Mucosa of descending colon (tissue), 3 donors: ENCODE data around the gene TADA3. TPM values are rescaled to one million over a fixed set of nuclear protein-coding genes. Genes with fewer than 3 reads are reported as not detected.

ENCODE experiments used
- ATAC-seq: fragments of 200-7000 bp; cut with Tn5 transposase; one replicate; pipeline ENCODE4 v1.9.1; 2020; ENCODE audit warnings: mild to moderate bottlenecking, moderate library complexity
- DNase-seq, 3 donors: peaks; one replicate each; pipeline ENCODE4 v3.0.0-alpha.2; 2020
- H3K36me3 ChIP-seq: fragments of 200-600 bp; one replicate; pipeline ENCODE4 v1.8.0; 2021; ENCODE audit warnings: low read depth, mild to moderate bottlenecking
- H3K4me1 ChIP-seq: fragments of 200-600 bp; one replicate; pipeline ENCODE4 v1.8.0; 2021; ENCODE audit warnings: low read depth, mild to moderate bottlenecking
- H3K4me3 ChIP-seq: fragments of 200-600 bp; one replicate; pipeline ENCODE4 v1.8.0; 2021; ENCODE audit warnings: mild to moderate bottlenecking
- H3K9me3 ChIP-seq: fragments of 200-600 bp; one replicate; pipeline ENCODE4 v1.8.0; 2021; ENCODE audit warnings: mild to moderate bottlenecking
- intact Hi-C, 2 donors: fragments of 100-400 bp; cut with DNase I in 1 of 2; cut with micrococcal nuclease in 1 of 2; formaldehyde crosslinking; loops; one replicate each; pipeline versions ENCODE4 v1.11.0 to v1.11.1; 2022; cut with DNase I, micrococcal nuclease
- total RNA-seq, 3 donors: library from RNA; stranded (reverse); fragmentation: NEBNext Ultra II Directional in 2 of 3; extraction: Animal tissue kit (Norgen Biotek cat#: 25700) in 2 of 3; gene quantifications; one replicate each; pipeline versions ENCODE4 v1.2.1 to v1.2.4, GENCODE V29; 2021 to 2023
- TF ChIP-seq, protein P1 (sequence below): fragments of 200-600 bp; IDR thresholded peaks from one replicate; pipeline ENCODE4 v1.8.0; 2022; ENCODE audit warnings: antibody characterized with exemption, mild to moderate bottlenecking
- donor health status: DM: no; HTN: no; CAD: no; lungs with moderate emphysema.
- donor health status: DM: no; HTN: no; CAD: no.
- donor health status: DM: no; HTN: yes; CAD: no.

The TADA3 gene
- total RNA-seq, 3 donors from 2014 or later = 63.0 to 66.1 (median 63.2) TPM

DNA sequence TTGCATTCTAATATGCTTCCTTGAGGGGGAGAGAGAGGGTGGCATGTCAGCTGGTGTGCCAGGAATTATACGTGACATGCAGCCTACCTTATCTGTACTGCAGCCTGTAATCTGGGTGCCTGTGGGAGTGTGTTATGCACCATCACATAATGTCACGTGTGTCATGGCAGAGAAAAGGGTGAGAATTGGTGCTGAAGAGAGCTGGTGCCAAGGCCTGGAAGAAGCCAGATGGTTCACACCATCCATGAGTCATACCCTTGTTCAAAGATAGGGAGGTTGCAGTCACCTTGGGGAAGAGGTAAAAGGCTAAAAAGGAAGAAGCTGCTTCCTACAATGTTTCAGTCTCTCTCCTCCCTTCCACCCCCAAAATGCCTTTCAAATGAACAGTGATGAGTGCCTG is 55.4 kb downstream of the TADA3 start:
- H3K4me3 ChIP-seq = no peak overlapping the region
- no peaks in the 10 kb centered on the region for H3K9me3 ChIP-seq
- intact Hi-C loops = no loop called here
- ATAC-seq = no peak
- no peak for DNase-seq
- peaks cover 21% of the 10 kb centered on the region for H3K36me3 ChIP-seq
- peaks cover 13% of the 10 kb centered on the region for H3K4me1 ChIP-seq
- TF ChIP-seq, protein P1, sequence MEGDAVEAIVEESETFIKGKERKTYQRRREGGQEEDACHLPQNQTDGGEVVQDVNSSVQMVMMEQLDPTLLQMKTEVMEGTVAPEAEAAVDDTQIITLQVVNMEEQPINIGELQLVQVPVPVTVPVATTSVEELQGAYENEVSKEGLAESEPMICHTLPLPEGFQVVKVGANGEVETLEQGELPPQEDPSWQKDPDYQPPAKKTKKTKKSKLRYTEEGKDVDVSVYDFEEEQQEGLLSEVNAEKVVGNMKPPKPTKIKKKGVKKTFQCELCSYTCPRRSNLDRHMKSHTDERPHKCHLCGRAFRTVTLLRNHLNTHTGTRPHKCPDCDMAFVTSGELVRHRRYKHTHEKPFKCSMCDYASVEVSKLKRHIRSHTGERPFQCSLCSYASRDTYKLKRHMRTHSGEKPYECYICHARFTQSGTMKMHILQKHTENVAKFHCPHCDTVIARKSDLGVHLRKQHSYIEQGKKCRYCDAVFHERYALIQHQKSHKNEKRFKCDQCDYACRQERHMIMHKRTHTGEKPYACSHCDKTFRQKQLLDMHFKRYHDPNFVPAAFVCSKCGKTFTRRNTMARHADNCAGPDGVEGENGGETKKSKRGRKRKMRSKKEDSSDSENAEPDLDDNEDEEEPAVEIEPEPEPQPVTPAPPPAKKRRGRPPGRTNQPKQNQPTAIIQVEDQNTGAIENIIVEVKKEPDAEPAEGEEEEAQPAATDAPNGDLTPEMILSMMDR = no peak

DNA sequence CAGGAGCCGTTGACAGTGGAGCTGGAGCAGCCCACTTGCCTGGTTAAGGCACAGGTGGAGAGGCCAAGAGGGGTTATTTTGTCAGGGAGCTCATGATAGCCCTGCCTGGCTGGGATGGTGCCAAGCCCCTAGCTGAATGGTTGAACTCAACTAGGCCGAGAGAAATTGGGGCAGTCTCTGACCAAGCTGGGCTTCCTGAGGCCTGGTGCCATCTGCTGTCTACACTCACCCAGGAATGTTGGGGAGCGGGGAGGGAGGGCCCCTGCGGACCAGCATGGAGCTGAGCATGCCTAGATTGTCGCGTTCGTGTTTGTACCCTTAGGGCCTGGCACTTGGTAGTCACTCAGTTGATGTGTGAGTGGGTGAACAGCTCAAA is 59.5 kb downstream of the TADA3 start:
- H3K9me3 ChIP-seq = no peaks in the 10 kb centered on the region
- TF ChIP-seq, protein P1 = no peak
- H3K4me1 ChIP-seq = peaks cover 18% of the 10 kb centered on the region
- intact Hi-C loops = no loop called here
- H3K36me3 ChIP-seq = no peaks in the 10 kb centered on the region
- DNase-seq (no peak), ATAC-seq (no peak)
- no peak overlapping the region for H3K4me3 ChIP-seq

DNA sequence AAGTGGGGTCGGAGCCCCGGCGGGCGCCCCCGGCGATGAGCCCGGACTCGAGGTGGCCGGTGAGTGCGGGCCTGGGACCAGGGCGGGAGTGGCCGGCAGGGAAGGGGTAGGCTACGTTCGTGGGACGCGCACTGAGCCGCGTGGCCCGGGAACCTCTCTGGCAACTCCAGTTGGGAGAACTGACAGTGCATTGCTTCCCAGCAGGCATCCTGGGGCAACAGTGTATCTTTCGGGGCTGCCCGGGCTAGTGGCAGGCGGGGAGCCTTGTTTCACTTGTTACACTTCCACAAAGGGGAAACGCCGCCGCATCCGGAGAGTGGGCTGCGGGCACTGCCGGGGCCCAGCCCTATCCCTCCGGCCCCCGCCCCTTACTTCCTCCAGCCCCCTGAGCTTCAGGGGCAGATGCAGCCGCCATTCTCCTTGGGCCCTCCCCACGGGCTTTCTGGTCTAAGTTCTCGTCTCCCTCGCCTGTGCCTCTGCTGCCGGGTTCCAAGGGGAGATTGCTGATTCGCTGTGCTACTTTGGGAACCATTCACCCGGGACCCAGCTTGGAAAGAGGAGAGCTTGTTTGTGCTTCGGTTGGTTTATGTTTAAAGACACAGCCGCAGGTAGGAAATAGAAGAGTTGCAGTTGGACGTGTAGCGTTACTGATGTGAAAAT is 60.1 kb downstream of the TADA3 start:
- ATAC-seq (peak; percentile 5), DNase-seq (peak in 2 of 3 donors; percentile 30 to 75)
- no peaks in the 10 kb centered on the region for H3K36me3 ChIP-seq
- H3K4me1 ChIP-seq = peaks cover 18% of the 10 kb centered on the region
- TF ChIP-seq, protein P1 = no peak
- intact Hi-C loops = no loop called here
- H3K4me3 ChIP-seq = peak overlapping the region; percentile 100
- H3K9me3 ChIP-seq = no peaks in the 10 kb centered on the region

DNA sequence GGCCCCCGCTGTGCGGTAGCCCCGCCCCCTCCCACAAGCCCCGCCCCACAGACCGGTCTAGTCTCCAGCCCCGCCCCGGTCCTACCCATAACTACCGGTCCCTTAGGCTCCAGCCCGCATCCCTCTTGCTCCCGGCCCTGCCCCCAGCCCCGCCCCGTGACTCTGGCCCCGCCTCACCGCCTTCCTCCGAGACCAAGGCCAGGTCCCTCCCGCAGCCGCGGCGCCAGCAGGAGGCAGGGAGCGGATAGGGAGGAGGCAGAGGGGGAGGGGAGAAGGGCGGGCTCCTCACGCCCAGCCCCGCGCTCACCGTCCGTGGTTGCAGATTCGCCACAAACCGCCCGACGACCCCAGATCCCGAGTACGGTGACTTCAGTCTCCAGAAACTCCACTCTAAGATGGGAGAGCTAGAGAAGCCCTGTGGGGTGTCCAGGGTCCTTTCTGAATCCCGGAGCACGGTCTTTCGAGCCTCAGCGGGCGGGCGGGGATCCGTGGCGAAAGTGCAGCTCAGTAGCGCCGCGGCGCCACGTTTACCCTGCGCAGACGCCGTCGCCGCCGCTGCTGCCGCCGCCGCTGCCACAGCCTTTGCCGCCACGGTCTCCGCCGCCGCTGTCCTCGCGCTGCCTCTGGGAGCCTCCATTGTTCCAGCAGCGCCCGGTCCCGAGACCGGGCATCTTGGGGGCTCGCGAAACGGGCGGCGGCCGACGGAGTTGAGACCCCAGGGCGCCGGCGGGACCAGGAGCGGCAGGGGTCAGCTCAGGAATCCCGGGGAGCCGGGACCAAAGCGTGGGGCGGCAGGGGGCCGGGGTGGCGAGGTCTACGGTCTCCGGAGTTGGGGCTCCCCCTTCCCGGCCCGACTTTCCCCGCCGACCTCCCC is 60.8 kb downstream of the TADA3 start, which contains the start of gene BRPF1:
TSS of gene BRPF1 (plus strand) at position 530 of the 874 bp plus-strand sequence. CDS start 2,406 bp downstream, outside the sequence.
- H3K4me1 ChIP-seq = peaks cover 18% of the 10 kb centered on the region
- intact Hi-C loops = no loop called here

DNA sequence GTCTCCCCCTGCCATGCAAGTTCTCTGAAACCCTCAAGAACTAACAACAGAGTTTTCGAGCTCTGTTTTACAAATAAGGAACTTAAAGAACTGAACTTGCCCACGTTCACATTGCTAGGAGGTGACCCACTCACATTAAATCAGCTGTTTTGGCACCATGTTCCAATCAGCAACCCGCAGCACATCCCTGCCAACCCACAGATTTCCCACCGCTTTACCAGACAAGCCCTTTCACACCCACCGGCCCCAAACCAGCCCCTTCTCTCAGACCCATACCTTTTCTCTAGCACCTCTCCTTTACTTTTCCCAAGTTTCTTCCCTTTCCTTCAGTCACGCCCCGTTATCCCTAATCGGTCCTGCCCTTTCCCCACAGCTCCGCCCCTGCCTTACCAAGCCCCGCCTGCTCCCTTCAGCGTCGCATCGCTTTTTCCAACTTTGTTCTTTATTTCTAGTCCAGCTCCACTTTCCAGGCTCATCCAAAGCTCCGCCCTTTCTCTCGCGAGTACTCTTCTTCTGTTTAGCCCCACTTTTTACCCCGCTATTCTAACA is 61.5 kb downstream of the TADA3 start:
- ATAC-seq = peak; percentile 67
- no peaks in the 10 kb centered on the region for H3K36me3 ChIP-seq
- H3K9me3 ChIP-seq = no peaks in the 10 kb centered on the region
- no peak for DNase-seq
- TF ChIP-seq, protein P1 = no peak
- H3K4me3 ChIP-seq = peak overlapping the region; percentile 22
- intact Hi-C loops = no loop called here
- H3K4me1 ChIP-seq = peaks cover 18% of the 10 kb centered on the region

More for the DNA sequence above, 60.8 kb downstream of the TADA3 start, which contains the start of gene BRPF1:
- H3K36me3 ChIP-seq = no peaks in the 10 kb centered on the region
- H3K9me3 ChIP-seq = no peaks in the 10 kb centered on the region
- ATAC-seq (peak; percentile 97), DNase-seq (peak; percentile 100)
- TF ChIP-seq, protein P1 = no peak
- peak within 1 kb of the TSS; percentile 100 for H3K4me3 ChIP-seq

Other genes with a start within 250 kb of the TADA3 start
- gene LHFPL4, start 238.7 kb downstream of the TADA3 start, total RNA-seq = 1 to 10 TPM in 1 of 3 donors, under 1 TPM in 2; 0.14 to 1.6 (median 0.70) TPM
- 10 to 100 TPM; 35.3 to 43.3 (median 36.5) TPM for gene MTMR14, start 143.0 kb downstream of the TADA3 start, total RNA-seq
- under 1 TPM in 1 of 3 donors, not detected in 2; 0.70 TPM for gene CPNE9, start 88.6 kb downstream of the TADA3 start, total RNA-seq
- gene BRPF1, start 60.7 kb downstream of the TADA3 start, total RNA-seq = 10 to 100 TPM; 14.3 to 23.7 (median 15.6) TPM
- 10 to 100 TPM; 23.3 to 33.0 (median 28.6) TPM for gene OGG1, start 42.5 kb downstream of the TADA3 start, total RNA-seq
- gene CAMK1, start 22.5 kb downstream of the TADA3 start, total RNA-seq = 10 to 100 TPM in 2 of 3 donors, 1 to 10 TPM in 1; 5.7 to 35.8 (median 10.1) TPM
- gene ARPC4, start 609 bp upstream of the TADA3 start, total RNA-seq = 100 to 1,000 TPM; 154 to 219 (median 212) TPM
- gene TTLL3, start 17.8 kb upstream of the TADA3 start, total RNA-seq = 10 to 100 TPM; 37.0 to 63.9 (median 47.7) TPM
- 10 to 100 TPM; 26.1 to 35.6 (median 28.6) TPM for gene RPUSD3, start 51.5 kb upstream of the TADA3 start, total RNA-seq
- 10 to 100 TPM; 10.4 to 49.0 (median 14.9) TPM for gene CIDEC, start 87.8 kb upstream of the TADA3 start, total RNA-seq
- gene JAGN1, start 98.1 kb upstream of the TADA3 start, total RNA-seq = 10 to 100 TPM; 29.6 to 41.5 (median 36.6) TPM
- 100 to 1,000 TPM in 1 of 3 donors, 10 to 100 TPM in 2; 41.8 to 116 (median 82.8) TPM for gene IL17RE, start 110.4 kb upstream of the TADA3 start, total RNA-seq
- 10 to 100 TPM; 36.1 to 45.6 (median 44.0) TPM for gene IL17RC, start 124.6 kb upstream of the TADA3 start, total RNA-seq
- gene CRELD1, start 141.4 kb upstream of the TADA3 start, total RNA-seq = 10 to 100 TPM; 16.7 to 54.1 (median 29.3) TPM
- 1 to 10 TPM; 1.0 to 1.8 (median 1.2) TPM for gene PRRT3, start 159.9 kb upstream of the TADA3 start, total RNA-seq
- gene EMC3, start 194.4 kb upstream of the TADA3 start, total RNA-seq = 10 to 100 TPM; 61.2 to 75.5 (median 74.6) TPM
- gene FANCD2, start 234.0 kb upstream of the TADA3 start, total RNA-seq = 10 to 100 TPM in 1 of 3 donors, 1 to 10 TPM in 2; 3.8 to 12.9 (median 5.4) TPM